HG03025 (cell line): Measurements from ENCODE around the gene SIGLEC11.

Experiments used
- ATAC-seq: cut with Tn5 transposase; IDR thresholded peaks from one replicate; pipeline ENCODE4 v1.9.1; 2021; ENCODE audit warnings: mild to moderate bottlenecking, moderate library complexity; ENCODE audit not compliant: unreplicated experiment, low FRiP score

The SIGLEC11 gene

GRCh38 chr19:49908480-49909420 lies 52.2 kb downstream of the SIGLEC11 start:
- ATAC-seq: no peak

GRCh38 chr19:49907745-49908446 lies 53.1 kb downstream of the SIGLEC11 start:
- ATAC-seq: no peak

DNA sequence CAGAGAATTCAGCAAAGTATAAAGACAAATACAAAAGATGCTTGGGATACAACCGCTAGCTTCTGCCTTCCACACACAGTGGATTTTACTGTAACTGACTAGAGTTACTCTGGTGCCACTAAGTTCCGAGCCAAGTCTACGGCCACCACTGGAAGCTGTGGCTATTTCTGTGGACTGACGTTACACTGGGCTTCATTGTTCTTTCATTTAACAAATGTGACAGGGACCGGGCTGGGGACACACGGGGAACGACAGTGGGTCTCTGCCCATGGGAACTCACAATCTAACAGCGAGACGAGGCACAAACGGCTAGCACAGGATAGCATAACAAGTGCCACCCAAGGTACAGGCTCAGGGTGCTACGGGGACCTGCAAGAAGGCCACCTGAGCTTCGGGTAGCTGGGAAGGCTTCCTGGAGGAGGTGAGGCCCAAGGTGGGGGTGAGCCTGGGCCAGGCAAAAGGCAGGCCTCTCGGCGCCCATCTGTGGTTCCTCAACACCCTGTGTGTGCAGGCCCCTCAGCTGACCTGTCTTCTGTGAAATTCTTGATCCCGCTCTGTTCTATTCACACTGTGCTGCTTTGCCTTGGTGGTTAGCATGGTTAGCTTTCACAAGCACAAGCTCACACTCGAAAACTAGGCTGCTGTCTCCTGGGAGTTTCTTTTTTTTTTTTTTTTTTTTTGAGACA lies 54.0 kb downstream of the SIGLEC11 start:
- no peak for ATAC-seq

DNA sequence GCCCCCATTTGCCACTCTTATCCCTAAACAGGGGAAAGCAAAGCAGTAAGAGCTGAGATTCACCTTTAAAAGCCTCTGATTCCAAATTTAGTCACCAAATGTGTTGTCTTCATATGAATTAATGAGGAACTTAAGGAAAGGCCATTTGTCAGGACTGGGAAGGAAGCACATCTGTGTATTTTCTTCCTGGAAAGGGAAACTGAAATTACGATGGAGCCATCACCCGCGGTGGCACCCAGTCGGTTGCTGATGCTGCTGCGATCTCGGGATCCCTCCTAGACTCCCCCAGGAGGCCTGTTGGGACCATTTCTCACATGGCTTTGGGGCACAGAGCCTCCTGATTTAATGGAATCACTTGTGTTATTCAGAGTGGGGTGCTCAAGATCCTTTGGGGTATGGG lies 56.8 kb downstream of the SIGLEC11 start:
- ATAC-seq: no peak
